ENCODE results near the gene GABRD.

- TF ChIP-seq, protein P1, sequence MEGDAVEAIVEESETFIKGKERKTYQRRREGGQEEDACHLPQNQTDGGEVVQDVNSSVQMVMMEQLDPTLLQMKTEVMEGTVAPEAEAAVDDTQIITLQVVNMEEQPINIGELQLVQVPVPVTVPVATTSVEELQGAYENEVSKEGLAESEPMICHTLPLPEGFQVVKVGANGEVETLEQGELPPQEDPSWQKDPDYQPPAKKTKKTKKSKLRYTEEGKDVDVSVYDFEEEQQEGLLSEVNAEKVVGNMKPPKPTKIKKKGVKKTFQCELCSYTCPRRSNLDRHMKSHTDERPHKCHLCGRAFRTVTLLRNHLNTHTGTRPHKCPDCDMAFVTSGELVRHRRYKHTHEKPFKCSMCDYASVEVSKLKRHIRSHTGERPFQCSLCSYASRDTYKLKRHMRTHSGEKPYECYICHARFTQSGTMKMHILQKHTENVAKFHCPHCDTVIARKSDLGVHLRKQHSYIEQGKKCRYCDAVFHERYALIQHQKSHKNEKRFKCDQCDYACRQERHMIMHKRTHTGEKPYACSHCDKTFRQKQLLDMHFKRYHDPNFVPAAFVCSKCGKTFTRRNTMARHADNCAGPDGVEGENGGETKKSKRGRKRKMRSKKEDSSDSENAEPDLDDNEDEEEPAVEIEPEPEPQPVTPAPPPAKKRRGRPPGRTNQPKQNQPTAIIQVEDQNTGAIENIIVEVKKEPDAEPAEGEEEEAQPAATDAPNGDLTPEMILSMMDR (IDR thresholded peaks at IDR 0.05) = no peak
- no peak for TF ChIP-seq POLR2A (IDR thresholded peaks at IDR 0.05)
Observed at GRCh38 chr1:1994536-1994935, 24.6 kb upstream of the GABRD start.

Measured in right lobe of liver (tissue), 4 donors.